Neural cell (in vitro differentiated cells): ENCODE measurements around the gene PLCB4. TPM values are rescaled to one million over a fixed set of nuclear protein-coding genes. Genes with fewer than 3 reads are reported as not detected.

ENCODE experiments used
- H2AFZ ChIP-seq: fragments of 200-600, 300-800 bp; sonication (generic), shearing (Covaris generic); 2 replicates; pipeline ENCODE4 v1.6.0; 2014; ENCODE audit warnings: low read depth, mild to moderate bottlenecking, antibody characterized with exemption, low read length, moderate library complexity
- H3F3A ChIP-seq: fragments of 200-600 bp; shearing (Covaris generic); 2 replicates; pipeline ENCODE4 v1.6.1; 2016; ENCODE audit warnings: mild to moderate bottlenecking, moderate library complexity, mixed read lengths, antibody characterized with exemption, low read length; ENCODE audit not compliant: insufficient read depth, poor library complexity, severe bottlenecking
- H3K27ac ChIP-seq: fragments of 200-600, 300-800 bp; sonication (generic), shearing (Covaris generic); 2 replicates; pipeline ENCODE4 v1.5.1; 2014; ENCODE audit warnings: mild to moderate bottlenecking, low read length, moderate library complexity
- H3K27me3 ChIP-seq: fragments of 300-800, 200-600 bp; sonication (generic), shearing (Covaris generic); 2 replicates; pipeline ENCODE4 v1.6.0; 2014; ENCODE audit warnings: mild to moderate bottlenecking, low read depth, low read length, moderate library complexity; ENCODE audit not compliant: insufficient read depth
- H3K36me3 ChIP-seq: fragments of 300-800, 200-600 bp; sonication (generic), shearing (Covaris generic); 2 replicates; pipeline ENCODE4 v1.5.1; 2014; ENCODE audit warnings: mild to moderate bottlenecking, antibody characterized with exemption, low read length, moderate library complexity; ENCODE audit not compliant: insufficient read depth
- H3K4me2 ChIP-seq: fragments of 300-800, 200-600 bp; sonication (generic), shearing (Covaris generic); 2 replicates; pipeline ENCODE4 v1.6.0; 2014; ENCODE audit warnings: mild to moderate bottlenecking, low read length
- H3K4me3 ChIP-seq: fragments of 300-800, 200-600 bp; sonication (generic), shearing (Covaris generic); 2 replicates; pipeline ENCODE4 v1.5.1; 2014; ENCODE audit warnings: mild to moderate bottlenecking, low read length, moderate library complexity
- H3K79me2 ChIP-seq: fragments of 200-600 bp; shearing (Covaris generic); replicated peaks from 2 replicates; pipeline ENCODE4 v1.6.0; 2014; ENCODE audit warnings: mild to moderate bottlenecking, low read length, moderate library complexity; ENCODE audit not compliant: insufficient read depth
- H3K9ac ChIP-seq: fragments of 300-800, 200-600 bp; sonication (generic), shearing (Covaris generic); 2 replicates; pipeline ENCODE4 v1.6.1; 2016; ENCODE audit warnings: mild to moderate bottlenecking, low read length, mixed read lengths
- H3K9me2 ChIP-seq: fragments of 200-600 bp; shearing (Covaris generic); 2 replicates; pipeline ENCODE4 v1.6.1; 2016; ENCODE audit warnings: mild to moderate bottlenecking, low read length, mixed read lengths; ENCODE audit not compliant: insufficient read depth
- H3K9me3 ChIP-seq: fragments of 200-600, 300-800 bp; sonication (generic), shearing (Covaris generic); 2 replicates; pipeline ENCODE4 v1.6.1; 2016; ENCODE audit warnings: mild to moderate bottlenecking, mixed run types, low read length, moderate library complexity, mixed read lengths
- H4K20me1 ChIP-seq: fragments of 200-600 bp; shearing (Covaris generic); 2 replicates; pipeline ENCODE4 v1.6.1; 2016; ENCODE audit warnings: mild to moderate bottlenecking, mixed run types; ENCODE audit not compliant: insufficient read depth
- CTCF ChIP-seq: fragments of 450-650 bp; IDR thresholded peaks from 2 replicates; pipeline ENCODE4 v1.5.1; 2014; ENCODE audit warnings: antibody characterized with exemption, mild to moderate bottlenecking, moderate library complexity; ENCODE audit not compliant: poor library complexity, severe bottlenecking
- EP300 ChIP-seq: fragments of 450-650 bp; conservative IDR thresholded peaks from 2 replicates; pipeline ENCODE4 v1.6.1; 2014; ENCODE audit warnings: antibody characterized with exemption, mild to moderate bottlenecking, moderate library complexity; ENCODE audit not compliant: poor library complexity, severe bottlenecking
- EZH2 ChIP-seq: fragments of 200-600, 300-800 bp; shearing (Covaris generic), sonication (generic); IDR thresholded peaks from 2 replicates; pipeline ENCODE4 v1.6.1; 2014; ENCODE audit warnings: antibody characterized with exemption, low read length, borderline replicate concordance, mild to moderate bottlenecking; ENCODE audit not compliant: insufficient read depth, poor library complexity, severe bottlenecking
- MXI1 ChIP-seq: fragments of 450-650 bp; conservative IDR thresholded peaks from 2 replicates; pipeline ENCODE4 v1.6.1; 2014; ENCODE audit warnings: antibody characterized with exemption, mild to moderate bottlenecking; ENCODE audit not compliant: poor library complexity, severe bottlenecking
- POLR2AphosphoS5 ChIP-seq: IDR thresholded peaks from 2 replicates; pipeline ENCODE4 v1.6.1; 2012
- RAD21 ChIP-seq: fragments of 450-650 bp; conservative IDR thresholded peaks from 2 replicates; pipeline ENCODE4 v1.6.1; 2014; ENCODE audit warnings: antibody characterized with exemption, mild to moderate bottlenecking, moderate library complexity
- SMC3 ChIP-seq: fragments of 450-650 bp; conservative IDR thresholded peaks from 2 replicates; pipeline ENCODE4 v1.6.1; 2014; ENCODE audit warnings: antibody characterized with exemption, mild to moderate bottlenecking, moderate library complexity; ENCODE audit not compliant: poor library complexity
- TAF1 ChIP-seq: IDR thresholded peaks from 2 replicates; pipeline ENCODE4 v1.6.1; 2012; ENCODE audit warnings: low read depth
- polyA plus RNA-seq: library from polyadenylated mRNA; depleted of rRNA; stranded (reverse); fragments of >200 nt; gene quantifications from 2 replicates; pipeline ENCODE4 v1.2.3, GENCODE V29; 2014
- TF ChIP-seq, protein P1 (sequence below): IDR thresholded peaks from 2 replicates; pipeline ENCODE4 v1.6.1; 2012; ENCODE audit warnings: borderline replicate concordance

The PLCB4 gene
- polyA plus RNA-seq, 1 donor from 2014 or later, result 13.1 TPM

- Histone ChIP-seq H3K4me3 (no peak overlapping the region), H2AFZ (no peak overlapping the region), H3K9me2 (no peaks in the 10 kb centered on the region), H3K36me3 (no peaks in the 10 kb centered on the region), H3F3A (no peaks in the 10 kb centered on the region), H3K4me2 (no peak overlapping the region), H3K27ac (no peak overlapping the region), H3K79me2 (no peaks in the 10 kb centered on the region), H4K20me1 (no peaks in the 10 kb centered on the region), H3K9ac (no peak overlapping the region), H3K9me3 (no peaks in the 10 kb centered on the region), H3K27me3 (no peaks in the 10 kb centered on the region)
- TF ChIP-seq POLR2AphosphoS5, result no peak
- no peak for TF ChIP-seq EZH2
- TF ChIP-seq EP300, result no peak
- no peak for TF ChIP-seq TAF1
- no peak for TF ChIP-seq CTCF
- TF ChIP-seq MXI1, result no peak
- TF ChIP-seq, protein P1, sequence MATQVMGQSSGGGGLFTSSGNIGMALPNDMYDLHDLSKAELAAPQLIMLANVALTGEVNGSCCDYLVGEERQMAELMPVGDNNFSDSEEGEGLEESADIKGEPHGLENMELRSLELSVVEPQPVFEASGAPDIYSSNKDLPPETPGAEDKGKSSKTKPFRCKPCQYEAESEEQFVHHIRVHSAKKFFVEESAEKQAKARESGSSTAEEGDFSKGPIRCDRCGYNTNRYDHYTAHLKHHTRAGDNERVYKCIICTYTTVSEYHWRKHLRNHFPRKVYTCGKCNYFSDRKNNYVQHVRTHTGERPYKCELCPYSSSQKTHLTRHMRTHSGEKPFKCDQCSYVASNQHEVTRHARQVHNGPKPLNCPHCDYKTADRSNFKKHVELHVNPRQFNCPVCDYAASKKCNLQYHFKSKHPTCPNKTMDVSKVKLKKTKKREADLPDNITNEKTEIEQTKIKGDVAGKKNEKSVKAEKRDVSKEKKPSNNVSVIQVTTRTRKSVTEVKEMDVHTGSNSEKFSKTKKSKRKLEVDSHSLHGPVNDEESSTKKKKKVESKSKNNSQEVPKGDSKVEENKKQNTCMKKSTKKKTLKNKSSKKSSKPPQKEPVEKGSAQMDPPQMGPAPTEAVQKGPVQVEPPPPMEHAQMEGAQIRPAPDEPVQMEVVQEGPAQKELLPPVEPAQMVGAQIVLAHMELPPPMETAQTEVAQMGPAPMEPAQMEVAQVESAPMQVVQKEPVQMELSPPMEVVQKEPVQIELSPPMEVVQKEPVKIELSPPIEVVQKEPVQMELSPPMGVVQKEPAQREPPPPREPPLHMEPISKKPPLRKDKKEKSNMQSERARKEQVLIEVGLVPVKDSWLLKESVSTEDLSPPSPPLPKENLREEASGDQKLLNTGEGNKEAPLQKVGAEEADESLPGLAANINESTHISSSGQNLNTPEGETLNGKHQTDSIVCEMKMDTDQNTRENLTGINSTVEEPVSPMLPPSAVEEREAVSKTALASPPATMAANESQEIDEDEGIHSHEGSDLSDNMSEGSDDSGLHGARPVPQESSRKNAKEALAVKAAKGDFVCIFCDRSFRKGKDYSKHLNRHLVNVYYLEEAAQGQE, result no peak
- no peak for TF ChIP-seq RAD21
- TF ChIP-seq SMC3, result no peak
Observed at GRCh38 chr20:9163995-9164394, 95.1 kb downstream of the PLCB4 start.

DNA sequence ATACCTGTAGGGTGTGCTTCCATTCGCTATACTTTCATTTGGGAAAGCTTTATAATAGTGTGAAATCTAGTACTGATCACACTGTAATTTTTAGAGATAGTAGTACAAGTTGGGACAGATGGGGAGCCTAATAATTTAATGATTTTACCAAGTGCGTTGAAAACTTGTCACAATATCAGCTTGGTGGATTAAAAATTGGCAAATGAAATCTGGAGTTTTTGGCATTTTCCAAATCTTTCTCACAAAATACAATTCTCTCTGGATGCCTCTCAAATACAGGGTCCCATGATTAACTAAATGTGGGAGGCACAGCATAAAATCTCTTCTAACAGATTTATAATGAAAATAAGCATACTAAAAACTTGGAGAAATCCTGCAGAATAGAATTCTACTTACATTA is 96.4 kb downstream of the PLCB4 start:
- TF ChIP-seq, protein P1, result no peak
- TF ChIP-seq MXI1 (no peak), CTCF (no peak), EP300 (no peak), SMC3 (no peak), TAF1 (no peak), RAD21 (no peak), EZH2 (no peak), POLR2AphosphoS5 (no peak)
- Histone ChIP-seq H3K36me3 (no peaks in the 10 kb centered on the region), H2AFZ (no peak overlapping the region), H3K27ac (no peak overlapping the region), H3K9me2 (no peaks in the 10 kb centered on the region), H3K9ac (no peak overlapping the region), H4K20me1 (no peaks in the 10 kb centered on the region), H3K4me3 (no peak overlapping the region), H3F3A (no peaks in the 10 kb centered on the region), H3K9me3 (no peaks in the 10 kb centered on the region), H3K4me2 (no peak overlapping the region), H3K79me2 (no peaks in the 10 kb centered on the region), H3K27me3 (no peaks in the 10 kb centered on the region)
